Measurements from ENCODE around the gene GRID2.

- TF ChIP-seq POLR2A (IDR thresholded peaks at IDR 0.05; ENCODE audit: low read depth, low read length) (no peak), TAF1 (IDR thresholded peaks at IDR 0.05; ENCODE audit: low read depth, low read length) (no peak)
These were observed 220.4 kb downstream of the GRID2 start for GRCh38 chr4:92524131-92524530.

Measured in GM12891 (cell line).